Middle frontal gyrus (tissue), 1 donor: ENCODE results near the gene SH3RF1.

Experiments
- DNase-seq: peaks from one replicate; pipeline ENCODE4 v3.0.0-alpha.2; 2015; ENCODE audit warnings: low spot score; ENCODE audit errors: extremely low spot score

Gene SH3RF1

GRCh38 chr4:169110633-169111032, 160.1 kb downstream of the SH3RF1 start:
- no peak for DNase-seq

GRCh38 chr4:169109035-169109675, 161.6 kb downstream of the SH3RF1 start:
- no peak for DNase-seq

- no peak for DNase-seq
These were observed 162.5 kb downstream of the SH3RF1 start for GRCh38 chr4:169108303-169108702.

GRCh38 chr4:169107528-169107927, 163.2 kb downstream of the SH3RF1 start:
- DNase-seq = no peak

GRCh38 chr4:169106696-169107229, 164.0 kb downstream of the SH3RF1 start:
- no peak for DNase-seq

GRCh38 chr4:169105620-169106019, 165.1 kb downstream of the SH3RF1 start:
- DNase-seq = no peak

- DNase-seq = no peak
These were observed 166.8 kb downstream of the SH3RF1 start for GRCh38 chr4:169103966-169104412.

GRCh38 chr4:169102026-169102425, 168.7 kb downstream of the SH3RF1 start:
- no peak for DNase-seq

- DNase-seq = no peak
These were observed 170.1 kb downstream of the SH3RF1 start for GRCh38 chr4:169100670-169101101.

- DNase-seq = no peak
These were observed 171.0 kb downstream of the SH3RF1 start for GRCh38 chr4:169099771-169100180.

- DNase-seq = no peak
These were observed 171.6 kb downstream of the SH3RF1 start for GRCh38 chr4:169098969-169099690.

- DNase-seq = no peak
These were observed 172.2 kb downstream of the SH3RF1 start for GRCh38 chr4:169098532-169098931.

- no peak for DNase-seq
These were observed 172.7 kb downstream of the SH3RF1 start for GRCh38 chr4:169098054-169098497.

GRCh38 chr4:169096221-169096620, 174.5 kb downstream of the SH3RF1 start:
- DNase-seq = no peak

- DNase-seq = no peak
These were observed 176.0 kb downstream of the SH3RF1 start for GRCh38 chr4:169094656-169095231.

- no peak for DNase-seq
These were observed 177.8 kb downstream of the SH3RF1 start for GRCh38 chr4:169092889-169093522.

- DNase-seq = no peak
These were observed 180.1 kb downstream of the SH3RF1 start for GRCh38 chr4:169090484-169091215.

GRCh38 chr4:169089004-169089403, 181.8 kb downstream of the SH3RF1 start:
- DNase-seq = no peak

- no peak for DNase-seq
These were observed 185.8 kb downstream of the SH3RF1 start for GRCh38 chr4:169084954-169085353.

GRCh38 chr4:169080981-169081380, 189.8 kb downstream of the SH3RF1 start:
- no peak for DNase-seq
